HepG2 (cell line): ENCODE measurements around the gene KIAA0930. TPM values are rescaled to one million over a fixed set of nuclear protein-coding genes. Genes with fewer than 3 reads are reported as not detected.

Experiments
- AGO2 ChIP-seq: fragments of 200-400 bp; formaldehyde crosslinking; optimal IDR thresholded peaks from 2 replicates; pipeline ENCODE3; 2017; ENCODE audit warnings: mild to moderate bottlenecking, low read depth, low read length, moderate library complexity
- CAMTA2 ChIP-seq: sonication (generic); formaldehyde crosslinking; IDR thresholded peaks from 2 replicates; pipeline ENCODE4 v1.4.0; 2020; ENCODE audit warnings: mild to moderate bottlenecking, missing genetic modification reagents, borderline replicate concordance
- CEBPZ ChIP-seq: IDR thresholded peaks from 2 replicates; pipeline ENCODE4 v1.6.1; 2012; ENCODE audit warnings: low read length, improper control_type of control experiment
- GLMP ChIP-seq: sonication (generic); formaldehyde crosslinking; IDR thresholded peaks from 2 replicates; pipeline ENCODE4 v1.9.0; 2021; ENCODE audit warnings: missing genetic modification reagents, mild to moderate bottlenecking, borderline replicate concordance
- HMGXB3 ChIP-seq: sonication (generic); formaldehyde crosslinking; IDR thresholded peaks from 2 replicates; pipeline ENCODE4 v1.4.0; 2020; ENCODE audit warnings: missing genetic modification reagents, borderline replicate concordance
- HNF4G ChIP-seq, 2 experiments: sonication (generic) in 1 of 2; formaldehyde crosslinking in 1 of 2; IDR thresholded peaks; 2 replicates each; pipeline versions ENCODE4 v1.4.0 to v1.6.1; 2011 to 2020; ENCODE audit warnings: borderline replicate concordance in 2 of 2, low read depth in 2 of 2, mild to moderate bottlenecking in 2 of 2, low read length in 1 of 2, missing genetic modification reagents in 1 of 2, moderate library complexity in 1 of 2
- MAX ChIP-seq: IDR thresholded peaks from 2 replicates; pipeline ENCODE4 v1.6.1; 2012; ENCODE audit warnings: inconsistent platforms
- MED1 ChIP-seq: sonication (generic); formaldehyde crosslinking; IDR thresholded peaks from 2 replicates; pipeline ENCODE4 v1.4.0; 2020; ENCODE audit warnings: missing genetic modification reagents
- POLR2AphosphoS5 ChIP-seq: IDR thresholded peaks from 2 replicates; pipeline ENCODE4 v1.6.1; 2012; ENCODE audit warnings: low read depth, low read length
- SKI ChIP-seq: fragments of 450-650 bp; IDR thresholded peaks from one replicate; pipeline ENCODE4 v1.6.1; 2018; ENCODE audit warnings: mild to moderate bottlenecking; ENCODE audit not compliant: partially characterized antibody
- SP1 ChIP-seq, 2 experiments: fragments of 450-650 bp in 1 of 2; sonication (generic) in 1 of 2; formaldehyde crosslinking in 1 of 2; IDR thresholded peaks; 2 replicates each; pipeline versions ENCODE4 v1.4.0 to v1.6.1; 2016 to 2020; ENCODE audit warnings: missing genetic modification reagents in 1 of 2
- ZFP62 ChIP-seq: sonication (generic); formaldehyde crosslinking; IDR thresholded peaks from 2 replicates; pipeline ENCODE4 v1.4.0; 2020; ENCODE audit warnings: missing genetic modification reagents
- ZNF232 ChIP-seq: sonication (generic); formaldehyde crosslinking; IDR thresholded peaks from 2 replicates; pipeline ENCODE4 v1.4.0; 2020; ENCODE audit warnings: missing genetic modification reagents, borderline replicate concordance
- ZNF329 ChIP-seq: sonication (generic); formaldehyde crosslinking; IDR thresholded peaks from 2 replicates; pipeline ENCODE4 v1.9.0; 2021; ENCODE audit warnings: low read depth, mild to moderate bottlenecking, missing genetic modification reagents
- ZNF441 ChIP-seq: sonication (generic); formaldehyde crosslinking; IDR thresholded peaks from 2 replicates; pipeline ENCODE4 v1.7.0; 2021; ENCODE audit warnings: missing genetic modification reagents, borderline replicate concordance
- ZNF513 ChIP-seq: sonication (generic); formaldehyde crosslinking; conservative IDR thresholded peaks from 2 replicates; pipeline ENCODE4 v1.5.0; 2020; ENCODE audit warnings: missing genetic modification reagents
- ZNF777 ChIP-seq: sonication (generic); formaldehyde crosslinking; IDR thresholded peaks from 2 replicates; pipeline ENCODE4 v1.4.0; 2020; ENCODE audit warnings: missing genetic modification reagents
- ZNF891 ChIP-seq: sonication (generic); formaldehyde crosslinking; IDR thresholded peaks from 2 replicates; pipeline ENCODE4 v1.5.0; 2020; ENCODE audit warnings: mild to moderate bottlenecking, missing genetic modification reagents
- polyA plus RNA-seq, 8 experiments: library from polyadenylated mRNA; depleted of rRNA in 3 of 8; stranded (reverse) in 7 of 8; unstranded in 1 of 8; fragments of >200 nt; fragmentation: Illumina TruSeq in 4 of 8; extraction: Trizol in 4 of 8; gene quantifications; 2 replicates each; pipeline versions ENCODE4 v1.2.1 to v1.2.3, GENCODE V29; 2011 to 2016; ENCODE audit warnings: low read depth in 4 of 8, missing spikeins in 1 of 8, mixed read lengths in 1 of 8; ENCODE audit not compliant: insufficient read depth in 1 of 8
- total RNA-seq, 5 experiments: library from RNA; depleted of rRNA; stranded (reverse); fragments of >200 nt; fragmentation: Illumina TruSeq; extraction: Trizol; gene quantifications; 2 replicates each; pipeline ENCODE4 v1.2.3, GENCODE V29; 2016; ENCODE audit warnings: low read depth in 1 of 5

Gene KIAA0930
- total and polyA plus RNA-seq, 2 of the 13 experiments (the other 11 are each of a cell fraction or from before 2014, with no cell fraction given): 27.0 to 38.2 TPM

- TF ChIP-seq ZNF513 (CRISPR knock-in tag) (no peak), MAX (peak; percentile 58; the same call in 1 of the 2 replicates), AGO2 (peak; percentile 19), ZNF891 (CRISPR knock-in tag) (no peak), ZFP62 (CRISPR knock-in tag) (no peak), ZNF777 (no peak), HMGXB3 (CRISPR knock-in tag) (no peak), SP1 (IDR thresholded peaks at IDR 0.05) (no peak), SP1 (CRISPR knock-in tag; IDR thresholded peaks at IDR 0.05) (no peak), ZNF329 (no peak), CEBPZ (no peak), CAMTA2 (0 out of 2 replicates have a peak, but pooled peaks have one; percentile 27), ZNF441 (CRISPR knock-in tag) (peak; percentile 63; the same call in 1 of the 2 replicates), ZNF232 (CRISPR knock-in tag) (no peak), GLMP (CRISPR knock-in tag) (no peak), MED1 (CRISPR knock-in tag) (peak; percentile 76), POLR2AphosphoS5 (peak; percentile 47), HNF4G (IDR thresholded peaks at IDR 0.05; ENCODE audit: borderline replicate concordance, low read depth, low read length) (peak; percentile 79; the same call in 1 of the 2 replicates), HNF4G (CRISPR knock-in tag; IDR thresholded peaks at IDR 0.05; ENCODE audit: borderline replicate concordance, low read depth) (no peak), SKI (peak; percentile 25)
Observed at GRCh38 chr22:45272498-45272897, 31.8 kb upstream of the KIAA0930 start (continued).
